ENCODE results near the gene NUDT21. TPM values are rescaled to one million over a fixed set of nuclear protein-coding genes. Genes with fewer than 3 reads are reported as not detected.

NUDT21 gene
- total RNA-seq, 1 donor from 2014 or later, result 126 TPM

GRCh38 chr16:56462064-56462796 is 11.1 kb upstream of the NUDT21 start:
- TF ChIP-seq CTCF (IDR thresholded peaks at IDR 0.05; ENCODE audit: unreplicated experiment), result no peak
- Mint-ChIP-seq H3K36me3 (ENCODE audit: low read depth, unreplicated experiment) (peaks cover 18% of the 10 kb centered on the region), H3K27me3 (ENCODE audit: unreplicated experiment) (no peaks in the 10 kb centered on the region), H3K4me1 (ENCODE audit: unreplicated experiment) (no peaks in the 10 kb centered on the region), H3K27ac (ENCODE audit: unreplicated experiment) (no peak overlapping the region), H3K9me3 (ENCODE audit: unreplicated experiment) (no peaks in the 10 kb centered on the region), H3K4me3 (ENCODE audit: unreplicated experiment) (no peak overlapping the region)
- DNase-seq (ENCODE audit: low spot score), result no peak

- no peaks in the 10 kb centered on the region for H3K4me1 Mint-ChIP-seq (ENCODE audit: unreplicated experiment)
- DNase-seq (ENCODE audit: low spot score), result no peak
- no peak for TF ChIP-seq CTCF (IDR thresholded peaks at IDR 0.05; ENCODE audit: unreplicated experiment)
- peaks cover 13% of the 10 kb centered on the region for H3K36me3 Mint-ChIP-seq (ENCODE audit: low read depth, unreplicated experiment)
- no peaks in the 10 kb centered on the region for H3K9me3 Mint-ChIP-seq (ENCODE audit: unreplicated experiment)
- no peak overlapping the region for H3K4me3 Mint-ChIP-seq (ENCODE audit: unreplicated experiment)
- no peak overlapping the region for H3K27ac Mint-ChIP-seq (ENCODE audit: unreplicated experiment)
- no peaks in the 10 kb centered on the region for H3K27me3 Mint-ChIP-seq (ENCODE audit: unreplicated experiment)
These were observed 9.0 kb upstream of the NUDT21 start for GRCh38 chr16:56460101-56460500.

GRCh38 chr16:56457927-56458470 is 6.9 kb upstream of the NUDT21 start:
- no peaks in the 10 kb centered on the region for H3K4me1 Mint-ChIP-seq (ENCODE audit: unreplicated experiment)
- H3K9me3 Mint-ChIP-seq (ENCODE audit: unreplicated experiment), result no peaks in the 10 kb centered on the region
- peaks cover 13% of the 10 kb centered on the region for H3K36me3 Mint-ChIP-seq (ENCODE audit: low read depth, unreplicated experiment)
- TF ChIP-seq CTCF (IDR thresholded peaks at IDR 0.05; ENCODE audit: unreplicated experiment), result no peak
- no peak overlapping the region for H3K27ac Mint-ChIP-seq (ENCODE audit: unreplicated experiment)
- no peaks in the 10 kb centered on the region for H3K27me3 Mint-ChIP-seq (ENCODE audit: unreplicated experiment)
- peak overlapping the region; percentile 27 for H3K4me3 Mint-ChIP-seq (ENCODE audit: unreplicated experiment)
- no peak for DNase-seq (ENCODE audit: low spot score)

- peak overlapping the region; percentile 96 for H3K4me3 Mint-ChIP-seq (ENCODE audit: unreplicated experiment)
- peaks cover 2% of the 10 kb centered on the region for H3K27me3 Mint-ChIP-seq (ENCODE audit: unreplicated experiment)
- peaks cover 7% of the 10 kb centered on the region for H3K36me3 Mint-ChIP-seq (ENCODE audit: low read depth, unreplicated experiment)
- no peak for TF ChIP-seq CTCF (IDR thresholded peaks at IDR 0.05; ENCODE audit: unreplicated experiment)
- H3K9me3 Mint-ChIP-seq (ENCODE audit: unreplicated experiment), result no peaks in the 10 kb centered on the region
- DNase-seq (ENCODE audit: low spot score), result peak; percentile 12
- H3K27ac Mint-ChIP-seq (ENCODE audit: unreplicated experiment), result peak overlapping the region; percentile 79
- H3K4me1 Mint-ChIP-seq (ENCODE audit: unreplicated experiment), result peaks cover 18% of the 10 kb centered on the region
These were observed 889 bp upstream of the NUDT21 start for GRCh38 chr16:56451753-56452689.
